ENCODE results near the gene PSEN2.

The PSEN2 gene

DNA sequence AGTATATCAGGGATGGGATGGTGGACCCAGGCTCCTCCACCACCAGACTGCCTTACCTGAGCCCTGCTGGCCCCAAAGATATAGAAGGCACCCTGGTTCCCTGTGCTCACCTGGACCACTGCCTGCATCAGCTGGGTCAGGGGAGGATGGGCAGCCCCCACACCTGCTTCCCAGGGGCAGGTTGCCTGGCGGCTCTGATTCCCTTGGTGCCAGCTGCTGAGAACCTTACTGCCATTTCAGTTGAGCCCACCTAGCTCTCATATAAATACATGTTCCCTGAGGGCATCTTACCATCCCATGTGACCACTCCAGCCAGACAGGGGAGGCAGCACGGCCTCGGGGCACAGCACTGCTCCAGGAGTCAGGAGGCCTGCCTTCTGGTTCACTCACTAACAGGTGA, 24.4 kb downstream of the PSEN2 start:
- TF ChIP-seq YY1 (IDR thresholded peaks at IDR 0.05; ENCODE audit: low read depth) = no peak
- TF ChIP-seq EGR1 (IDR thresholded peaks at IDR 0.05) = no peak
- TF ChIP-seq MAX (IDR thresholded peaks at IDR 0.05) = no peak
- no peak for TF ChIP-seq EP300 (IDR thresholded peaks at IDR 0.05; ENCODE audit: borderline replicate concordance)
- TF ChIP-seq TEAD4 (IDR thresholded peaks at IDR 0.05) = no peak
- no peak for TF ChIP-seq FOXM1 (IDR thresholded peaks at IDR 0.05; ENCODE audit: borderline replicate concordance, low read depth)
- no peak for TF ChIP-seq TAF1 (IDR thresholded peaks at IDR 0.05; ENCODE audit: low read depth)
- no peak for TF ChIP-seq CREB1 (IDR thresholded peaks at IDR 0.05; ENCODE audit: low read depth)
- no peak for TF ChIP-seq TCF12 (IDR thresholded peaks at IDR 0.05; ENCODE audit: low read depth)
- TF ChIP-seq REST (IDR thresholded peaks at IDR 0.05; ENCODE audit: low read depth) = no peak

GRCh38 chr1:226895644-226896043, 25.2 kb downstream of the PSEN2 start:
- TF ChIP-seq YY1 (IDR thresholded peaks at IDR 0.05; ENCODE audit: low read depth) (no peak), REST (IDR thresholded peaks at IDR 0.05; ENCODE audit: low read depth) (no peak), TAF1 (IDR thresholded peaks at IDR 0.05; ENCODE audit: low read depth) (no peak), RAD21 (IDR thresholded peaks at IDR 0.05; ENCODE audit: low read depth) (no peak), CEBPB (IDR thresholded peaks at IDR 0.05) (no peak), EGR1 (IDR thresholded peaks at IDR 0.05) (no peak), EP300 (IDR thresholded peaks at IDR 0.05; ENCODE audit: borderline replicate concordance) (no peak)
- TF ChIP-seq, protein P1, sequence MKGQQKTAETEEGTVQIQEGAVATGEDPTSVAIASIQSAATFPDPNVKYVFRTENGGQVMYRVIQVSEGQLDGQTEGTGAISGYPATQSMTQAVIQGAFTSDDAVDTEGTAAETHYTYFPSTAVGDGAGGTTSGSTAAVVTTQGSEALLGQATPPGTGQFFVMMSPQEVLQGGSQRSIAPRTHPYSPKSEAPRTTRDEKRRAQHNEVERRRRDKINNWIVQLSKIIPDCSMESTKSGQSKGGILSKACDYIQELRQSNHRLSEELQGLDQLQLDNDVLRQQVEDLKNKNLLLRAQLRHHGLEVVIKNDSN (IDR thresholded peaks at IDR 0.05) = no peak

DNA sequence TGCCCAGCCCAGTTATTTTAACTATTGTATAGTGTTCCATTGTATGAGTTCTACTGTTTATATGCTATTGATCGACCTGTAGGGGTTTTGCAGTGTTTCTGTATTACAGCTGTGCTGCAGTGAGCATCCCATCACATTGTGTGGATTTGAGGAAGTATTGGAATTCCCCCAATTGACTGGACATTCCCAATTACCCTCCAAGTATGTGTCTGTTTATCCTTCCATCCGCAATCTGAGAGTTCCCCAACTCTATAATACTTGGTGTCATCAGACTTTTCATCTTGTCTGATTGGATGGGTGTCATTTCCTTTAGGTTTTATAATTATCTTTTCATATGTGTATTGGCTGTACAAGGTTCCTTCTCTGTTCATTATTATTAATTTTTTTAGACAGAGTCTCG, 27.8 kb downstream of the PSEN2 start:
- TF ChIP-seq TCF12 (IDR thresholded peaks at IDR 0.05; ENCODE audit: low read depth) (no peak), MAX (IDR thresholded peaks at IDR 0.05) (no peak), CEBPB (IDR thresholded peaks at IDR 0.05) (no peak), ZBTB7A (IDR thresholded peaks at IDR 0.05; ENCODE audit: low read depth) (no peak), CREB1 (IDR thresholded peaks at IDR 0.05; ENCODE audit: low read depth) (no peak), EP300 (IDR thresholded peaks at IDR 0.05; ENCODE audit: borderline replicate concordance) (no peak), YY1 (IDR thresholded peaks at IDR 0.05; ENCODE audit: low read depth) (no peak), FOXM1 (IDR thresholded peaks at IDR 0.05; ENCODE audit: borderline replicate concordance, low read depth) (no peak), REST (IDR thresholded peaks at IDR 0.05; ENCODE audit: low read depth) (no peak), RAD21 (IDR thresholded peaks at IDR 0.05; ENCODE audit: low read depth) (no peak), TAF1 (IDR thresholded peaks at IDR 0.05; ENCODE audit: low read depth) (no peak), TEAD4 (IDR thresholded peaks at IDR 0.05) (no peak), EGR1 (IDR thresholded peaks at IDR 0.05) (no peak), NFIC (IDR thresholded peaks at IDR 0.05) (no peak)
- TF ChIP-seq, protein P1 (IDR thresholded peaks at IDR 0.05) = no peak

DNA sequence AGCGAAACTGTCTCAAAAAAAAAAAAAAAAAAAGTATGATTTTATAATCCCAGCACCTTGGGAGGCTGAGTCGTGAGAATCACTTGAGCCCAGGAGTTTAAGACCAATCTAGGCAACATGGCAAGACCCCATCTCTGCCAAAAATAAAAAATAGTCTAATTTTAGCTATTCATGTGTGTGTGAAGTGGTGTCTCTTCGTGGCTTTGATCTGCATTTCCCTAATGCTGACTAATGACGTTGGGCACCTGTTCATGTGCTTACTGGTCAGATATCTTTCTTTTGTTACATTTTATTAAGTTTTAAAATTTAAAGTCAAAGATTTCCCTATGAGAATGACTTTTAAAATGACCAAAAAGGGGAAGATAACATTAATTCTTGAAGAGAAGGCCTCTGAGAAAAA, 31.0 kb downstream of the PSEN2 start:
- TF ChIP-seq RAD21 (IDR thresholded peaks at IDR 0.05; ENCODE audit: low read depth) = no peak

GRCh38 chr1:226902601-226903000, 32.2 kb downstream of the PSEN2 start:
- TF ChIP-seq MAX (IDR thresholded peaks at IDR 0.05) (no peak), EP300 (IDR thresholded peaks at IDR 0.05; ENCODE audit: borderline replicate concordance) (no peak), CREB1 (IDR thresholded peaks at IDR 0.05; ENCODE audit: low read depth) (no peak), TAF1 (IDR thresholded peaks at IDR 0.05; ENCODE audit: low read depth) (no peak), NFIC (IDR thresholded peaks at IDR 0.05) (no peak), YY1 (IDR thresholded peaks at IDR 0.05; ENCODE audit: low read depth) (no peak), TEAD4 (IDR thresholded peaks at IDR 0.05) (no peak), REST (IDR thresholded peaks at IDR 0.05; ENCODE audit: low read depth) (no peak), FOXM1 (IDR thresholded peaks at IDR 0.05; ENCODE audit: borderline replicate concordance, low read depth) (no peak), TCF12 (IDR thresholded peaks at IDR 0.05; ENCODE audit: low read depth) (no peak), ZBTB7A (IDR thresholded peaks at IDR 0.05; ENCODE audit: low read depth) (no peak), RAD21 (IDR thresholded peaks at IDR 0.05; ENCODE audit: low read depth) (no peak), EGR1 (IDR thresholded peaks at IDR 0.05) (no peak), CEBPB (IDR thresholded peaks at IDR 0.05) (no peak)
- TF ChIP-seq, protein P1 (IDR thresholded peaks at IDR 0.05) = no peak
